OCI-M1 (cell line): ENCODE measurements around the gene ARFIP1.

Experiments
- DNase-seq: peaks from one replicate; lab custom pipeline; 2025; lab: John Stamatoyannopoulos, UW

The ARFIP1 gene

DNA sequence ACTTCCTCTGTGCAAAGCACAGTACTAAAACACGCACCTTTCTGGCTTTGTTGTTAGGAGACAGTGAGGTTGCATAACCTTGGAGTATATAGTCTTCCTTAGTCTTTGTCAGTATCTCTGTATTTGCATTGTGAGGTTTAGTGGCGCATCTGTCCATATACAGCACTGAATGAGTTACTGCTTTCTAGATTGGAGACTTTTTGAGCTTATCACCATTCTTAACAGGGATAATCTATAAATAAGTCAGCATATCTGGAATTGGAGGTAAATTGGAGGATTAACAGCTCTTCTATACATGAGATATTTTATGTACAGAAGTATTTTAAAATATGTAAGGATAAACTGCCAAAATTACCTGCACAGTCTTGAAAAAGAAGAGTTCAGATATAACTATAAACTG is 160.7 kb downstream of the ARFIP1 start:
- DNase-seq = no peak

DNA sequence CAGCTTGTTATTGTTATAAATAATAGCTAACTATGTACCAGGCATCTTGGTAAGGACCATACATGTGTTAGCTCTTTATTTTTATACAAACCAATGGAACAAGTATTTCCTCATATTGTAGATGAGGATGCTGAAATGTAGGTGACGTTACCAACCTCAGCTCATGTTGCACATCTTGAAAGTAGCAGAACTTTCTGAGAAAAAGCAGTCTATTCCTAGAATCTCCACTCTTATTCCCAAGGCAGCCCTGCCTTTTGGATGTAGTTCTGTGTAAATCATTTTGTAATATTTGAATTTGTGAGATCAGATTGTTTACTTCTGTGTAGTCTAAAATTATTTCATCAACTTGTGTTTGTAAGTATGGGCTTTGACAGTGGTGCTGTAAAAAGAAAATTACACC is 161.7 kb downstream of the ARFIP1 start:
- no peak for DNase-seq

DNA sequence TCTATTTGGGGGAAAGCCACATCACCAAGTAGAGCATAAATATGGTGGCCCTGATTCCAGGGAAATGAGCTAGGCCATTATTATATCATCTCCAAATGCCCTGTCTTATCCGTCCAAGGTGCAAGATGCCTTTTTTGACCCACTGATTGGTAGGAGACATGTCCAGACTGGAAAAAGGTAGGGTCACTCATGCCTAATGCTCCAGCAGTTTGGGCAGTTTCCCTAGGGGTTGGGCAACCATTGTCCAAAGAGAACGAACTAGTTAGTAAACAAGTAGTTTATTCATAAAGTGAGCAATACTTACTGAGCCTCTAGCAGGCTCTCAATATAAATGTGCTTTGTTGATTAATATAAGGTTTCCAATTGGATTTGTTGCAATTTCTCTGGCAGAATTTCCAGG is 162.6 kb downstream of the ARFIP1 start:
- no peak for DNase-seq

DNA sequence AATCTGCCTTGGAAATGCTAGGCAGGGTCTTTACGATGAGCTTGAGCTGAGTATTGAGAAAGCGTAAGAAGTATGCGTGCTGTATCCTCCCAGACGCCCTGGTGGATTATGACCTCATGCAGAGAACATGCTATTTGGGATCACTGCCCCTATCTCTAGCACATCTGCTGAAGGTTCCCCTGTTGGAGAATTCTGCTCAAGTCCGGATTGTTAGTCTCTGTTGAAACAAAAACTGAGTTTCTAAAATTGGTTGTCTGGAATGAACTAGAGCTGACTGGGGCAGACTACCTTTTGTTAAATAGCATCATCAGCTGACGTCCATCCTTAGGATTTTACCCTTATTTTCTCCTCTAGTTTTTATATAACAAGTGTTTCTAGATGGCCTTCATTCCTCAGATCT is 163.9 kb downstream of the ARFIP1 start:
- DNase-seq = no peak

DNA sequence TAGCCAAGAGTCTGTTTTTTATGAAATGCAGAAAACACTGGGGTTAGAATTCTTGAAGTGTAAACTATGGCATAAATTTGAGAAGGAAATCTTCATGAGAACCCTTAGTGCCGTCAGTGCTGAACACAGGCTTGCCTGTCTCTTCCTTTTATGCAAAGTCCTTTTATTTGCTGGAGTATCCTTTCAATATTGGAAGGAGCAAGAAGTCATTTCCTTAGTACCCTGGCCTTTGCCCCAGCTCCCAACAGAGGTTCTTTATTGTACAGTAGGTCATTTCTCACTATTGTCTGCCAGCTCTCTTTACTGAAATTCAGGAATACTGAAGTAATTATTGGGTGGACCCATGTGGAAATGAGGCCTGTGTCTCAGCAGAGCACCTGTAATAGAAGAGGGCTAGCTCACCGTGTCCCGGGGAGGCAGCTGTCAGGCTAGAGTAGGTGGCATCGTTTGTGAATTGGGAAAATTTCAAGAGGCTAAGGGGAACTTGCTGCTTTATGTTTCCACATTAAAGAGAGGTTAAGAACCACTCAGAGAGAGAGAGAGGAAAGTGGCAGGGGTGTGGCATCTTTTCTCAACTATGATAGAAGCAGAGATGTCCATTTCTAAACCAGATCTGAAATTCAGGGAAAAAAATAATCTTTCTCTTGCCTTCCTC is 165.0 kb downstream of the ARFIP1 start:
- no peak for DNase-seq

DNA sequence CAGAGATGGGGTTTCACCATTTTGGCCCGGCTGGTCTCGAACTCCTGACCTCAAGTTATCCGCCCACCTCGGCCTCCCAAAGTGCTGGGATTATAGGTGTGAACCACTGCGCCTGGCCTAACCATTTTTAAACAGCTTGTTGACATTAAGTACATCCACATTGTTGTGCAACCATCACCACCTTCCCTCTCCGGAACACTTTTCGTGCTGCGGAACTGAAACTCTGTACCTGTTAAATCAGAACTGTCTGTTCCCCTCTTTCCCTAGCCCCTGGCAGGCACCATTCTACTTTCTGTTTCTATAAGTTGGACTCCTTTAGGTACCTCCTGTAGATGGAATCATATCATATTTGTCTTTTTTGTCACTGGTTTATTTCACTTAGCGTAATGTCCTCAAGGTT is 165.9 kb downstream of the ARFIP1 start:
- no peak for DNase-seq

DNA sequence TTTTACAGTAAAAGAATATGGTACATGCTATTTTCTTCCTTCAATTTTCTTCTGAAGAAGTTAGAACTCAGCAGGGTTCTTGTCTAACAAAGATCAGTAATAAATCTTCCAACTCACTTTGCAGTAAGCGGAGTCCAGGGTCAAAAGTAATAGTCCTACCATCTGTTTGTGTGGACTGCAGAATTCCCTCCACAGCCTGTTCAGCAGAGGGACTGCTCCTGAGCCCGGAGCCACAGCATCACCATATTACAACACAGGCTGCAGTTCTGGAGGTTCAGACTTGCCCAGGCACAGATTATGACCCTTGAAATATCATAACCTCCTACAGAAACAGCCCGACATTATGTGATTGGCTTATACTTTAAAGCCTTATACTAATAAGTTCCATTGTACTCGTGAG is 166.7 kb downstream of the ARFIP1 start:
- no peak for DNase-seq

DNA sequence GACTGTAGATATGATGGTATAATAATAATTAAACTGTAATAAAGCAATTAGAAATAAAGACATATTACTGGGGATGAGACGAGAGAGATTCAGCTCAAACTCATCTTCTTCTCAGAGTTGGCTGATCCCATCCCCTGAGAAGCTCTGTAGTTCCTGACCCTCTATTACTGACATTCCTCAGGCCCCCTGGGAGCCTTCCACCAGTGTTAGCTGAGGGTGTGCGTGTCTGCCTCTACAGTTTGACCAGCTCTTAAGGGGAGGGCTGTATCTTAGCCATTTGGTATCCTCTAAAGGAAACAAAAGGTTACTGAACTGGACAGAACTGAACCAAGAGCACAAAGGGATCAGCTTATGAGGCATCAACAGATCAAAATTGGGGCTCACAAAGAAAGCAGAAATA is 167.6 kb downstream of the ARFIP1 start:
- DNase-seq = no peak

DNA sequence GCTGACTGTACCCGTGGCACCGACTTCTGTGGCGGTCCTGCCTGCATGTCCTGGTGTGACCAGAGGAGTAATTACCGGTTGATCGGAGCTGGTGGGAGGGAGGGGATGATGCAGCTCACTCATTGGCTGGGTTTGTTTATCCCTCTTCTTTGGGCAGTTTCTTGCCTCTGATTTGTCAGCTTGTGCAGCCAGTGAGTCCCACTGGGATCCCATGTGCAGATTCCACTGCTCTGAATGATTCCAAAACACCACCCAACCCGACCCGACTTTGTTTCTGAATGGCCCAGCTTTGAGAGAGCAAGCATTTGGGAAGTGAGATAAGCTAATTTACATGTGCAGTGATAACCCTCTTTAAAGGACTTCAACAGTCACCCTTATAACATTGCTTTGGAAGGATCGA is 170.2 kb downstream of the ARFIP1 start:
- peak; percentile 60 for DNase-seq

DNA sequence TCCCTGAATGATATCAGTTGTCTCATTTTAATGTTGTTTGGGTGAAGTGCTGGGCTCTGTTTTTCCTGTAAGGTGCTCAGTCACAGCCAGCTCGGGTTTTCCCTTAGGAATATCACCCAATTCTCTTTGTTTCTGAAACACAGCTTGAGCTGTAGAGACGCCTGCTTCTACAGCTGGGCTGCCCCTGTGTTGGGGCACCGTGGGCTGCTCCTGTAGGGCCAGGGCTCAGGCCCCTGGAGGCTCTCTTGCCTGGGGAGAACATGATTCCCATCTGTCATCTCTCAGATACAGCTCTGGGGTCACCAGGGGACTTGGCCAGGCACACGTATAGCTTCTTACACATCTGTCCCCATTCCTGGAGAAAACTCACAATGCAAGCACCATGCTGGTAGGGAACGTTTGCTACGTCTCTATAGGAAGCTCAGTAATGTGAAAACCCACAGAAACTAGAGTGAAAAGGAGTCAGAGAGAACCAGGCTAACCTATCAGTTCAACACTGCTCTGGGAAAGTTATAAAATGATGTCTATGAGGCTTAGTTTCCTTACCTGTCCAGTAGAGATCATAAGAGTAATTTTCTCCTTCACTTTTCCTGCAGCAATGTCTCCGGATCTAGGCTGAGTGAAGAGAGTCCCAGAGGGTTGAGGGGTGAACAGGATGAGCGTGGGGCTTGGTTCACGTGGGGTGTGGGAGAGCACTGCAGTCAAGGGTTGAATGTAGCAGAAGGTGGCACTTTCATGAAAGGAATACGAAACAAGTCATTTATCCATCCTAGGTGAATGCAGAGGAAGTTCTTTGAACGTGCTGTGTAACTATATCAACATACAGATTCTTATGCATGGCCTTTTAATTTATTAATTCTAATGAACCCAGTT is 170.9 kb downstream of the ARFIP1 start:
- DNase-seq = no peak

DNA sequence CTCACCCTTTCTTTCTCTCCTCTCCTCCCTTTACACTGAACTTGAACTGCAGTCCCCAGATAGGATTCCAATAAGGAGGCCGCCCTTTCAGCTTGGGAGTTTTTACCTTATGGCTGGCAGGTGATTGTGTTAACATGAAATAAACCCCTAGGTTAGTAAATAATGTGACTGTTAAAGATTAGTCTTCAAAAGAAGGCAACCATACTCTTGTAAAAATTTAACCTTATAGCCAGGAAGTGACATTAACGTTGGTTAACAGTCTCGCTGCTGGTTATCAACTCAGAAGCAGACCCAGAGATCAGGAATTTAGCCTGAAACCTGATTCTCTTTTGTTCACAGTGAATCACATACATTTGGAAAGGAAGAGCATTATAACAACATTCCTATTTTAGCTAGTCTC is 171.6 kb downstream of the ARFIP1 start:
- no peak for DNase-seq

DNA sequence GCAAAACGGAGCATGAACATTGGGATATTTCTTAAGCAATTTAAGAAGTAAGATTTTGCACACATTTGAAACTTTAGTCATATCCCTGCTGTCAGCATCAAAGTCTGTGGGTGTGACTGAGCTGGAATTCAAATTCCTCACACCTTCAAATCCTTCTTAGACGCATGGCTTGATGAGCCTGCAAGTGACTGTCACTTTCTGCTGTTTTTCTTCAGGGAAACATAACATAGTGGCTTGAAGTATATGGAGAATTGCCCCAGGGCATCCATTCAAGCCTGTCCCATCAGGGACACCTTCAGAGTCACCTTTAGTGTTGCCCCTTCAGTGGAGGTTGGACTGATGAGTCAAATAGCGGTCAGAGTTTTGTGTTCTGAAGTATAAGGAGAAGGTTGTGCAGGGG is 173.8 kb downstream of the ARFIP1 start:
- DNase-seq = no peak

DNA sequence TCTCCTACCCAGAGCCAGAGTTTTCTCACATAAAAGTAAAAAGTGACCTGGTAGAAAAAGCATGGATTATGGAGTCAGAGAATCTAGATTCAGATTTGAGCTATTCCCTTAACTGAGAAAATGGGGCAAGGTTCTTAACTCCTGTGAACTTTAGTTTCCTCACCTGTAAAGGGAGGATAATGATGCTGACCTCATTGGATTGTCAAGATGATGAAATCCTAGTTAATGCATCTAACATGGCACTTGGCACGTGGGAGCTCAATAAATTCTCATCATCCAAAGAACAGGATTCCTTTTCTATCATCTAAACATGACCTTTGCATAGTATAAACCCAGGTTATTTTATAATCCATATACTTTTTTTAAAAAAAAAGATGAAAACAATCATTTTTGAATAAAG is 175.0 kb downstream of the ARFIP1 start:
- no peak for DNase-seq

DNA sequence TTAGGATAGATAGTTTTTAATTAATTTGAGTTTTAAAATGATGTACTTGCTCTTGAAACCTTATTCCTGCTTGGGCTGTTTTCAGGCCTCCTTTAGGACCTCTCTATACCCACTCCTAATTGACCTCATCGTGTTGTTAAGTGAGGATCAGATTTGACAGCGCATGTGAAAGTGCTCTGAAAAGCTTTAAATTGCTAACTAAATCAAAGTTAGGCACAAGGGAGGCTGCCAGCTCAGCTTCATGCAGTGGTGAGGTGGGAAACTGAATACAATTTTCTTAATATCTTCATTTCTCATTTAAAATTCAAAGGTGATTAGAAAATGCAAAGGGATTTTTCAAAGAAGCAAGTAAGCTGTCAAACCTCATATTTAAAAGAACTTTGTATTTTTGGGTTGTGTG is 176.4 kb downstream of the ARFIP1 start:
- no peak for DNase-seq

DNA sequence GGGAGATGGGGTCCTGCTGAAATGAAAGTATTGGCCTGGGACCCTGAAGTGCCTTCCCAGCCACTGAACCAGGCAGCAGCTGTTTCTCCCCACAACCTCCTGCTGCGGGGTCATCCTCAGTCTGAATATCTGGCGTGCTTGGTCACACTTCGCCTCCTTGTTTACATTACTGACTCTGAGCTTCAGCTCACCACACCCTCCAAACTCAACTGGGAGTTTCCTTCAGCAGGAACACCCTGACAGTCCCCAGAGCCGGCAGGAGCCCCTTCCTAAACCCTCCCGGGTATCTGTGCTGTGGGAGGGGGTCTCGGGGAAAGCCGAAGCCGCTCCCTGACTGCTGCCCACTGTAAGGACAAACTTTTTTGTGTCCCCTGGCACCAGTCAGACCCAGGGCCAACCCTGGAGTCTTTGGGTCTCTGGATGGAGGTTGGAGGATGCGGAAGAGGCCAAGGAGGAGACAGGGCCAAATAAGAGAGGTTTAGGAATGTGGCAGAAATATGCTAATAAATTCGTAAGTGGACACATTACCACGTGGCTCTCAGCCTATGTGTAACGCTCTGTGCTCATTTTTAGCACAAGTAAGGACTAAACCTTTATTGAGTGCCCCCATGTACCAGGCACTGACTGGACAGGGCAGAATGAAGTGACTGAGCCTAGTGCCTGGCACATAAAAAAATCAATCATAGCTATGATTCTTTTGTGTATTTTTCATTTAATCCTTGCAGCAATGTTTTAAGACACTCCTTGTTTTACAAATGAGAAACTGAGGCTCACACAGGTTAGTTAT is 177.1 kb downstream of the ARFIP1 start:
- DNase-seq = no peak

DNA sequence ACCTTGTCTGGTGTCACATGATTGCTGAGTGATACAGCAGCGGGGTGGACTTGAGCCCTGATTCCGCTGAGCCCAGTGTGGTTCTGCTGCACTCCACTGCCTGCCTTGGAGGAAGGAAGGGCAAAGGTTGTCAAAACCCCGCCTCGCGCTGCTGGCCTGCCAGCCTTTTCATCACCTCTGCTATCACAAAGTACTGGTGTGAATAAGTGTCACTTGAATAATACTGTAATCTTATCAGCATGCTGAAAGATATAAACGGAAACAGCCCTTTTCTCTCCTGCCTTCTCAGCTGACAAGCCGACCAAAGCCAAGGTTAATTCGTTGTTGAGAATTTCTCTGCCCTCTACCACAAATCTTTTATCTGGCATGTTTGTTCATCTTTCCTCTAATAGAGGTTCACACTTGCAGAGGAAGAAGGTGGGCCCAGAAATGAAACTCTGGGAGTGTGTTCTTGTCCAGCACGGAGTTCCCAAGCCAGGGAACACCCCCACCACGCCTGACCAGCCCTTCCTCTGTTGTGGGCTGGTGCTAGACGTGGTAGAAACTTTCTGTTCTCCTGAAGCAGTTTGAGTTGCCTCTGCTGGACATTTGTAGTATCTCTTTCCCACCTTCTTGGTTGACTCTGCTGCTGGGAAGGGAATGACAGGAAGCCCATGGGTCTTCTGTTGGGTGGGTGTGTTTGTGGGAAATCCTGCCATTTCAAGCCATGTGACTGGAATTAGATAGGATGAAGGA is 177.8 kb downstream of the ARFIP1 start:
- peak; percentile 87 for DNase-seq

DNA sequence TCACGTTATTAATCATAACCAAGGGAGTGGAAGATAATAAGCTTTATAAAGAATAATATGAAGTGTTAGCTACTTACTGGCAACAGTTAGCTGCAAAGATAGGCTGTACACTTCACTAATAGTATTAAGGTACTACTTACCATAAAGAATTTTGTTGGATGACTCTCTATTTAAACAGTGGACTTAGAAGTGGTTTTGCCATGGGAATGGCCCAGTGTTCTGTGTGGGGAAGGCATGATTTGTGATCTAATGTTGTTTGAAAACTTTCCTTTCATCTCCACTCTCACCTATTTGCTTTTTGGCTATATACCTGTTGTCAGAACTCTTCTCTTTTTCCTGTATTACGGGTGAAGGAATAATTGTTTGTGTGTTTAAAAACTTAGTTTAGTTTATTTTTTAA is 179.3 kb downstream of the ARFIP1 start:
- DNase-seq = no peak

DNA sequence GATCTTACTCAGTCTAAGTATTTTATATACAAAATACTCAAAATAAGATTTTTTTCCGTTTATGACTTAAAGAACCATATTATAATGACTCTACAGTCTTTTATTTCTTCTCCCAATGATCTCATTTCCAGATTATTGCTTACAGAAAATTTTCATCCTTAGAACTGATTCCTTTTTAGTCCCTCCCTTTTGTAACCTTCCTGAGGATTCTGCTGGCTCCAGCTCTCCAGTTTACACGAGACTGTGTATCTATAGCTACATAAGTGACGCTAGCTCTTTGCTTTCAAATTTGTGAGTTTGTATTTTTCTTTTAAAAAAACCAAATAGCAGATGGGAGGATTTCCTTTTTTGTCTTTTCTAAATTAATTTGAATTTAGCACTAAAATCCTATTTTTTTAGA is 180.3 kb downstream of the ARFIP1 start:
- DNase-seq = no peak

DNA sequence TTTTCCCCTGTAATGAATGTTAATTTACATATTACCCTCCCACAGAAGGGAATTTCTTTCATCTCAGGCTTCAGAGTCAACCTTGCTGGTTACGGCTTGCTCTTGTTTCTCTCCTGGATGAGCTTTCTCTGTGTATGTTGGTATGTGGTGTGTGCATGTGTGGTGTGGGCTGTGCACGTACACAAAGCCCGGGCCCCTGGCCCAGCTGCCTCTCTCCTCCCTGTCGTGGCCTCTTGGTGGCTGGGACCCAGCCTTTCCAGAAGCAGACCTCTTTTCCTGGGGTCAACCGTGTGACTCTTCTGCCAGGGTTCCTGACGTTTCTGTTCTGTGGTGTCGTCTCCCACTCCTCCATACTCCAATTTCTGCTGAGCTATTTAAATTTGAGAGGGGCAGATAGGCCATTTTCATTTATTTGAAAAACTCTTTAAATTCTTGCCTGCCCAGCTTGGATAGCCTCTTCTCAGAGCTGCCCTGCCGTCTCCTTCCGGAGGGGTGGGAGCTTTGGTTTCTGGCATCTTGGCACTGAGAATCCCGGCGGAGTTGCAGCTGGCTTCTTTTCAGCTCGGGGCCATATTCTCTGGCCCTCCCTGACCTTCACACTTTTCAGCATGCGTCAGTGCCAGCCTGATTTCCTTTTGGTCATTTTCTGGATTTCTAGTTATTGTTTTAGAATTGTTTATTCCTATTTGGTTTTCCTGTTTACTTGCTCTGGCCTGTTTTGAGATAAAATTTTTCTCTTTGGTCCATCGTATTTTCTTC is 181.4 kb downstream of the ARFIP1 start:
- no peak for DNase-seq

DNA sequence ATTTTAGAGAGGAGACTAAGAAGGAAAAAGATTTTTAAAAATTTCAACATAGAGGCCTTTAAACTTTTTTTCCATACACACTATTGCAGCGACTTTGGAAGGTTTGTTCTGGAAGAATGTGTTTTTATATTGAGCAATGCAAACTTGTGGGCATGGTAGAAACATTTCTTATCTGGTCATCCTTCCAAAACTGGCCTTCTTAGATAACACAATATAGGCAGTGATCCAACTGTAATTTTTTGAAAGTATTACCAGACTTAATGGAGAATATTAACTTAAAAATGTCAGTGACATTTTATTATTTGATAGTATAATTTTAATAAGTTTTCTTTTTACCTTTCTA is 182.0 kb downstream of the ARFIP1 start:
- peak; percentile 79 for DNase-seq
